Measurements from ENCODE around the gene AFG1L. TPM values are rescaled to one million over a fixed set of nuclear protein-coding genes. Genes with fewer than 3 reads are reported as not detected.

AFG1L gene
- total and polyA plus RNA-seq, 4 donors, result 2.7 to 2.8 (median 2.7) TPM

- WGBS, result 79% methylated on average over 1 of the region's 1 CpG
- H3K27ac ChIP-seq (ENCODE audit: low read depth in 1 of 2, low read length in 2 of 2), result no peak overlapping the region
These were observed 124.6 kb downstream of the AFG1L start for GRCh38 chr6:108419474-108419873.

GRCh38 chr6:108419934-108420609 is 125.2 kb downstream of the AFG1L start:
- no peak for DNase-seq (ENCODE audit: low spot score)
- WGBS, result 65% methylated on average over 2 of the region's 2 CpGs
- H3K9me3 ChIP-seq (ENCODE audit: control insufficient read depth in 4 of 4, low read length in 3 of 4), result no peaks in the 10 kb centered on the region
- H3K9ac ChIP-seq (ENCODE audit: low read depth in 1 of 2, low read length in 2 of 2), result no peak overlapping the region
- H3K4me3 ChIP-seq (ENCODE audit: low read depth in 1 of 3, low read length in 3 of 3), result no peak overlapping the region
- peaks cover 0 to 4% (median 0%) of the 10 kb centered on the region in 4 donors for H3K4me1 ChIP-seq (ENCODE audit: control insufficient read depth in 4 of 4, insufficient read depth in 4 of 4, low read length in 3 of 4)
- no peaks in the 10 kb centered on the region for H3K27me3 ChIP-seq (ENCODE audit: control insufficient read depth in 4 of 4, insufficient read depth in 4 of 4, low read length in 3 of 4)
- H3K36me3 ChIP-seq (ENCODE audit: control insufficient read depth in 4 of 4, insufficient read depth in 3 of 4, low read depth in 1 of 4, low read length in 3 of 4), result no peaks in the 10 kb centered on the region
- no peak overlapping the region for H3K27ac ChIP-seq (ENCODE audit: low read depth in 1 of 2, low read length in 2 of 2)
- peak in 1 of 2 donors; percentile 29 for TF ChIP-seq RXRA (IDR thresholded peaks at IDR 0.05)
- TF ChIP-seq ZBTB33 (IDR thresholded peaks at IDR 0.05), result no peak
- TF ChIP-seq EGR1 (IDR thresholded peaks at IDR 0.05; ENCODE audit: low read depth in 2 of 2), result no peak
- TF ChIP-seq CTCF (IDR thresholded peaks at IDR 0.05; ENCODE audit: low read depth, low read length, missing input control), result no peak

More at GRCh38 chr6:108419474-108419873, 124.6 kb downstream of the AFG1L start:
- Histone ChIP-seq H3K9me3 (ENCODE audit: control insufficient read depth in 4 of 4, low read length in 3 of 4) (no peaks in the 10 kb centered on the region), H3K4me1 (ENCODE audit: control insufficient read depth in 4 of 4, insufficient read depth in 4 of 4, low read length in 3 of 4) (peaks cover 0 to 4% (median 0%) of the 10 kb centered on the region in 4 donors), H3K27me3 (ENCODE audit: control insufficient read depth in 4 of 4, insufficient read depth in 4 of 4, low read length in 3 of 4) (no peaks in the 10 kb centered on the region), H3K36me3 (ENCODE audit: control insufficient read depth in 4 of 4, insufficient read depth in 3 of 4, low read depth in 1 of 4, low read length in 3 of 4) (no peaks in the 10 kb centered on the region), H3K4me3 (ENCODE audit: low read depth in 1 of 3, low read length in 3 of 3) (no peak overlapping the region), H3K9ac (ENCODE audit: low read depth in 1 of 2, low read length in 2 of 2) (no peak overlapping the region)
- DNase-seq (ENCODE audit: low spot score), result no peak
- no peak for TF ChIP-seq HNF4A (conservative IDR thresholded peaks at IDR 0.05)
- no peak for TF ChIP-seq RXRA (IDR thresholded peaks at IDR 0.05)
- no peak for TF ChIP-seq FOXA1 (IDR thresholded peaks at IDR 0.05)

- Histone ChIP-seq H3K27ac (ENCODE audit: low read depth in 1 of 2, low read length in 2 of 2) (no peak overlapping the region), H3K9ac (ENCODE audit: low read depth in 1 of 2, low read length in 2 of 2) (no peak overlapping the region), H3K4me3 (ENCODE audit: low read depth in 1 of 3, low read length in 3 of 3) (no peak overlapping the region), H3K27me3 (ENCODE audit: control insufficient read depth in 4 of 4, insufficient read depth in 4 of 4, low read length in 3 of 4) (no peaks in the 10 kb centered on the region), H3K36me3 (ENCODE audit: control insufficient read depth in 4 of 4, insufficient read depth in 3 of 4, low read depth in 1 of 4, low read length in 3 of 4) (no peaks in the 10 kb centered on the region), H3K4me1 (ENCODE audit: control insufficient read depth in 4 of 4, insufficient read depth in 4 of 4, low read length in 3 of 4) (peaks cover 0 to 4% (median 0%) of the 10 kb centered on the region in 4 donors), H3K9me3 (ENCODE audit: control insufficient read depth in 4 of 4, low read length in 3 of 4) (no peaks in the 10 kb centered on the region)
- no peak for DNase-seq (ENCODE audit: low spot score)
- 97% methylated on average over 6 of the region's 6 CpGs for WGBS
- TF ChIP-seq JUND (IDR thresholded peaks at IDR 0.05) (no peak), RAD21 (IDR thresholded peaks at IDR 0.05) (no peak), NR2F2 (IDR thresholded peaks at IDR 0.05) (no peak), HNF4A (conservative IDR thresholded peaks at IDR 0.05) (no peak), EGR1 (IDR thresholded peaks at IDR 0.05; ENCODE audit: low read depth in 2 of 2) (no peak), HNF4G (IDR thresholded peaks at IDR 0.05) (no peak), GABPA (IDR thresholded peaks at IDR 0.05 in 1 of 2, conservative IDR thresholded peaks at IDR 0.05 in 1 of 2) (no peak), RXRA (IDR thresholded peaks at IDR 0.05) (no peak), SP1 (IDR thresholded peaks at IDR 0.05) (no peak), TAF1 (conservative IDR thresholded peaks at IDR 0.05) (no peak), YY1 (IDR thresholded peaks at IDR 0.05) (no peak), ATF3 (IDR thresholded peaks at IDR 0.05) (no peak), REST (IDR thresholded peaks at IDR 0.05) (no peak), FOXA2 (IDR thresholded peaks at IDR 0.05) (no peak), ZBTB33 (IDR thresholded peaks at IDR 0.05) (no peak), FOXA1 (IDR thresholded peaks at IDR 0.05) (no peak)
These were observed 126.5 kb downstream of the AFG1L start for GRCh38 chr6:108421366-108421765.

All from liver (tissue), 9 donors.